GM18505 (cell line): Measurements from ENCODE around the gene TSPAN6.

Experiments used
- ATAC-seq: cut with Tn5 transposase; IDR thresholded peaks from one replicate; pipeline ENCODE4 v1.9.1; 2021; ENCODE audit not compliant: unreplicated experiment
- POLR2A ChIP-seq: IDR thresholded peaks from 4 replicates; pipeline ENCODE4 v1.6.1; 2011; ENCODE audit warnings: borderline replicate concordance; ENCODE audit not compliant: insufficient read depth, insufficient read length; ENCODE audit errors: extremely low read depth

The TSPAN6 gene

GRCh38 chrX:100659431-100660137, 23.0 kb upstream of the TSPAN6 start:
- no peak for ATAC-seq
- no peak for TF ChIP-seq POLR2A

- ATAC-seq = no peak
- no peak for TF ChIP-seq POLR2A
These were observed 22.4 kb upstream of the TSPAN6 start for GRCh38 chrX:100658941-100659381.

GRCh38 chrX:100654261-100654660, 17.7 kb upstream of the TSPAN6 start:
- no peak for TF ChIP-seq POLR2A
- ATAC-seq = no peak

DNA sequence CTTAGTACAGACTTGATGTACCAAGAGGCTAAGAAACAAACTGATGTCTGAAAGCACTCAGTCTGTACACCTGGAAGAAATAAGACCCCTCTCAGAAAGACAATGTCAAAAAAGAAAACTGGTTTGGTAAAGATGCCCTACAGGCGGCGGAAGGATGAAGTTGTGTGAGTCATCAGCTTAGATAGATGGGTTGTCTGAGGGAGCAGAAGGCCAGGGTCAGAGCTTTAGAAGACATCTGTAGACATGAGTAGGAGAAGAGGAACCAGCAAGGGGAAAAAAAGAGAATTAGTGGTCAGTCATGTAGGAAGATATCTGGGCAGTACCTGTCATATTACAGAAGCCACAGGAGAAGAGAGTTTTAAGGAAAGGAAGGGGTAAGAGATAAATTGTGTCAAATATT, 15.7 kb upstream of the TSPAN6 start:
- no peak for TF ChIP-seq POLR2A
- ATAC-seq = no peak

DNA sequence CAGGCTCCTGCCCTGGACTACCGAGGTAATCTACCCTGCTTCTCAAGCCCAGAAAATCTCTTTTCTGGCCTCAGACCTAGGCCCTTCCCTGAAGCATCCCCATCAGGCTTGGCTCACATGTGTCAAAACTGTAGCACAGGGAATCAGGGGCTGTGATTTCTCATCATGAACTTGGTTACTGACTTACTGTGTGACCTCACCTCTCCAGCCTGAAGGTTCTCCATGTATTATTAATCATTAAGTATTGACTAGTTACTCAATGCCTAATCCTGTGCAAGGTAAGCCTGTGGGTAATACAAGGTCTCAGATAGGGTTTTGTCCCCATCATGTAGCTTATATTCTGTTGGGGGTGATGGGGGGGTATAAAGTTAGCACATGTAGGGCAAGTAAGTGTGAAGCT, 14.2 kb upstream of the TSPAN6 start:
- ATAC-seq = no peak

DNA sequence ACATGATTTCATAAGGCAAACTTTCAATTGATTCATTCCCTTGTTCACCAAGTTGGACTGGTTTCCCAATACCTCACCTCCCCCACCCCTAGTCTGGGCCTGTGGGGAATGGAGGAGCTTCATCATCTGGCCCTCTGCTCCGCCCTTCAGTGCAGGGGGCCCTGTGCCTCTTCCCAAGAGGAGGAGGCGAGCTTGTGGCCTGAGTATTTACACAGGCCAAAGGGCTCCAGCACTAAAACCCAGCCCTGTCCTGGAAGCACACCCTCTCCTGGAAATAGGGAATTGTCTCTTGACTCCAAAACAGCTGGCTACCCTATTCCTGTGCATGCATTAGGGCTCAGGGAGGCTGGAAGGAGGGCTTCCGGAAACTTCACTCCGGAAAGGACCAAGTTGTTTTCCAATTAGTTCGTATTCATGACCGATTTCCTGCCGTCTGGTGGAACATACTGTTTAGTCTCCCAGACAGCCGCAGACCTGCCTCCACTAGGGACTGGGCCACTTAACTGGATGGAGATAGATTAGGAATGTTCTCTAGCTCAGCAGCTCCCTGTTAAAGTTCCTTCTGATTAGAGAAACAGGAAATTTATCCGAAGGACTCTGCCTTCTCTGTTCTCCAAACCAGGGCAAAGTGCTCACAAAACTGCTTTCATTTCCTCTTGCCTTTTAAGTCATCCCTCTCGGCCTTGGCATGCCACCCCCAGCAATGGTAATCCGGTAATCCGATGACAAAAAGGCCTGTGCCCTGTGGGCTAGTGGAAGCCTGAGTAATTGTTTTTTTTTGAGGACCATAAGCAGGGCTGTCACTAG, 13.1 kb upstream of the TSPAN6 start:
- ATAC-seq = no peak
- no peak for TF ChIP-seq POLR2A

More for the DNA sequence above, 14.2 kb upstream of the TSPAN6 start:
- no peak for TF ChIP-seq POLR2A

- no peak for TF ChIP-seq POLR2A
- ATAC-seq = no peak
These were observed 12.1 kb upstream of the TSPAN6 start for GRCh38 chrX:100648458-100649417.

DNA sequence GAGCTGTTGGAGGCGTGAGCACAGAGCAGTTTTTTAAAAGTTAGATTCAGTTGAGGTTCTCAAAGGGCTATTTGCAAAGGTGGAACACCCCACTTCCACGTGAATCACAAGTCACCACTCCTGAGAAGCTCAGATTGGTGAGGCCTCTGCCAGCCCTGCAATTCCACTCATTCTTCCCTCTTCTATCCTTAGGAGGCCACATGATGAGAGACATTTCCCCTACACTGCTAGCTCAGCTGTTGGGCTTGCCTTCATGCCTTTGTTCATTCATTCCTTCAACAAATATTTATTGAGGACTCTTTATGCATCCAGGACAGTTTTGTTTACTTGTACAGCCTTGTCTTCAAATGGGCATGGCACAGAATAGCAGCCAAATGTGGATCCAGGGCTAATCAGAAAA, 11.1 kb upstream of the TSPAN6 start:
- no peak for TF ChIP-seq POLR2A
- no peak for ATAC-seq

DNA sequence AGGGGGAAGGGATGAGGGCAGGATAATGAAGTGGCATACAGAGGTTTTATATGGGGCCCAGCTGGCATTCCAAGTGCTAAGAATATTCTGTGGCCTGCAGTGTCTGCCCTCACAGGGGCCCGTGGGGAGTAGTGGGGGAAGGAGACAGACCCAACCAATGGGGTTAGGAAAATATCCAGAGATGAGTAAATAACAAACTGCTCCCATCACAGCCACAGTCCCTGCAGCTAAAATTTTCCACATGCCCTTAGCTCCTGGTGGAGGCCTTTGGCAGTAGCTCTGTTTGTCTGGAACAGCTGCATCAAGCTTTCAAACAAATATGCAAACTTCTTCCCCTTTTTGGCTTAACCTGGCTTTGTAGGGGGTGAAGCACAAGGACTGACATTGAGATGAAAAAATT, 10.5 kb upstream of the TSPAN6 start:
- no peak for ATAC-seq

GRCh38 chrX:100645106-100645505, 8.5 kb upstream of the TSPAN6 start:
- TF ChIP-seq POLR2A = no peak
- ATAC-seq = no peak

More for the DNA sequence above, 10.5 kb upstream of the TSPAN6 start:
- TF ChIP-seq POLR2A = no peak

- no peak for TF ChIP-seq POLR2A
- ATAC-seq = no peak
These were observed 7.6 kb upstream of the TSPAN6 start, which contains the start of gene SRPX2 for GRCh38 chrX:100643956-100644860. SRPX2 (plus strand) TSS chrX:100644199; CDS start chrX:100646323, 2,124 bp downstream.

DNA sequence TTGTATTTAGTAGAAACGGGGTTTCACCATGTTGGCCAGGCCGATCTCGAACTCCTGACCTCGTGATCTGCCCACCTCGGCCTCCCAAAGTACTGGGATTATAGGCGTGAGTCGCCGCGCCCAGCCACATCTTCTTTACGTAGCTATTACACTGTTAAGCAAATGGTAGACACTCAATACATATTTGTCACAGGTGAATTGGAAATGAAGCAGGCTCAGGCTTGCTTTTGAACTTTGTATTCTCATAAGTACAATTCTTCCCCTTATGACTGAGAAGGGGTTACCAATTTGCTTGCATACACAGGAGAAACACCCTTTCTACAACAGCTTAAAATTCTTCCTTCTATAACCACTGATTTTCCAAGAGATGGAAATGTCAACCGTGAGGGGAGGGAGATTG, 6.6 kb upstream of the TSPAN6 start:
- no peak for ATAC-seq
- no peak for TF ChIP-seq POLR2A

- no peak for TF ChIP-seq POLR2A
These were observed 5.7 kb upstream of the TSPAN6 start for GRCh38 chrX:100642290-100642689.

DNA sequence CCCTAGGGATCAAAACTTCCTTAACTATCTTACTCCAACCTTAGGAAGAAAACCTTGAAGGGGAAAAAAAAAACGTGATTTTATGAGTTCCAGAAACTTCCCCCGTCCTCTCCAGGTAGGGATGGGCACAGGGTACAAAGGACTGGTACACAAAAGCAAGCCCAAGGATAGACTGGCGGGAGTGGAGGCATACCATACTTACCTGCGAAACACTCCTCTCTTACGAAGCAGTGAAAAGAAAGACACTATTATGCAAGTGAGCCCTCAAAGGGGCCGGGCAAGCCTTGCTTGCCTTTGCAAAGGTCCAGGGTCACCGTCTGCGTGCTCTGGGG, 651 bp downstream of the TSPAN6 start:
- no peak for TF ChIP-seq POLR2A
- ATAC-seq = no peak

More at GRCh38 chrX:100642290-100642689, 5.7 kb upstream of the TSPAN6 start:
- no peak for ATAC-seq
